ENCODE data around the gene PAAF1. TPM values are rescaled to one million over a fixed set of nuclear protein-coding genes. Genes with fewer than 3 reads are reported as not detected.

PAAF1 gene
- total and polyA plus RNA-seq, 3 donors from 2014 or later, result 44.0 to 65.5 (median 47.6) TPM

DNA sequence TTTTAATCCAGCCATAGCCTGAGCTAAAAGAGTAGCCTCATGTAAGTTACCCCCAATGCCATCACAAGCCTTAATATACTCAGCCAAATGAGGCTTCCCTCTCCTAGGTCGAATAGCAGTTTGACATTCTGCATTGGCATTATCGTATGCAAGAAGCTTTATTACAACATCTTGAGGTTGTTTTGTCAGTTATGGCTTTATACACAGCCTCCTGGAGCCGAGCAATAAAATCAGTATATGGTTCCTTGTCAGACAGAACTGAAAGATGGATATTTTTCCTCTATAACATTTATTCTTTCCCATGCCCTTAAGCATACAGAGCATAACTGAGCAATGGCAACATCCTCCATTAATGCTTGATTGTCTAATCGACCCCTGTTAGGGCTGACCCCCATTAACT, 68.6 kb downstream of the PAAF1 start:
- Histone ChIP-seq H3K4me3 (no peak overlapping the region), H3K36me3 (ENCODE audit: low read depth, missing control alignments) (no peaks in the 10 kb centered on the region), H3K4me1 (no peaks in the 10 kb centered on the region), H3K27ac (no peak overlapping the region), H3K27me3 (no peaks in the 10 kb centered on the region), H3K9me3 (no peaks in the 10 kb centered on the region)
- DNase-seq, result no peak
- WGBS, 2 donors, result 62 to 67% methylated on average over 4 of the region's 4 CpGs
- TF ChIP-seq POLR2A (IDR thresholded peaks at IDR 0.05) (no peak), CTCF (IDR thresholded peaks at IDR 0.05) (no peak)
- intact Hi-C loops (cut with DNase I; ENCODE audit: low total_unique reads), result no loop called here

GRCh38 chr11:73946798-73947458, 70.1 kb downstream of the PAAF1 start:
- DNase-seq, result no peak
- no peaks in the 10 kb centered on the region for H3K27me3 ChIP-seq
- TF ChIP-seq POLR2A (IDR thresholded peaks at IDR 0.05) (no peak), CTCF (IDR thresholded peaks at IDR 0.05) (no peak)
- 83 to 86% methylated on average over 12 to 13 of the region's 13 CpGs for WGBS, 2 donors
- no peak overlapping the region for H3K27ac ChIP-seq
- intact Hi-C loops (cut with DNase I; ENCODE audit: low total_unique reads), result no loop called here
- H3K4me1 ChIP-seq, result no peaks in the 10 kb centered on the region
- H3K9me3 ChIP-seq, result no peaks in the 10 kb centered on the region
- no peaks in the 10 kb centered on the region for H3K36me3 ChIP-seq (ENCODE audit: low read depth, missing control alignments)
- H3K4me3 ChIP-seq, result no peak overlapping the region

- TF ChIP-seq POLR2A (IDR thresholded peaks at IDR 0.05) (no peak), CTCF (IDR thresholded peaks at IDR 0.05) (no peak)
- Histone ChIP-seq H3K27ac (no peak overlapping the region), H3K36me3 (ENCODE audit: low read depth, missing control alignments) (no peaks in the 10 kb centered on the region), H3K27me3 (no peaks in the 10 kb centered on the region), H3K9me3 (no peaks in the 10 kb centered on the region), H3K4me3 (no peak overlapping the region), H3K4me1 (no peaks in the 10 kb centered on the region)
- 84 to 88% methylated on average over 4 of the region's 4 CpGs for WGBS, 2 donors
- intact Hi-C loops (cut with DNase I; ENCODE audit: low total_unique reads), result no loop called here
- DNase-seq, result no peak
These were observed 72.4 kb downstream of the PAAF1 start for GRCh38 chr11:73949246-73949645.

- intact Hi-C loops (cut with DNase I; ENCODE audit: low total_unique reads), result no loop called here
- 87 to 93% methylated on average over 5 of the region's 5 CpGs for WGBS, 2 donors
- no peak for TF ChIP-seq CTCF (IDR thresholded peaks at IDR 0.05)
- no peak for TF ChIP-seq POLR2A (IDR thresholded peaks at IDR 0.05)
These were observed 73.1 kb downstream of the PAAF1 start for GRCh38 chr11:73949912-73950311.

More at GRCh38 chr11:73949912-73950311, 73.1 kb downstream of the PAAF1 start:
- H3K9me3 ChIP-seq, result no peaks in the 10 kb centered on the region
- no peak overlapping the region for H3K27ac ChIP-seq
- no peak overlapping the region for H3K4me3 ChIP-seq
- no peak for DNase-seq
- no peaks in the 10 kb centered on the region for H3K4me1 ChIP-seq
- no peaks in the 10 kb centered on the region for H3K36me3 ChIP-seq (ENCODE audit: low read depth, missing control alignments)
- no peaks in the 10 kb centered on the region for H3K27me3 ChIP-seq

Data from testis (tissue), 3 donors.